ENCODE results near the gene LSM12.

Gene LSM12

DNA sequence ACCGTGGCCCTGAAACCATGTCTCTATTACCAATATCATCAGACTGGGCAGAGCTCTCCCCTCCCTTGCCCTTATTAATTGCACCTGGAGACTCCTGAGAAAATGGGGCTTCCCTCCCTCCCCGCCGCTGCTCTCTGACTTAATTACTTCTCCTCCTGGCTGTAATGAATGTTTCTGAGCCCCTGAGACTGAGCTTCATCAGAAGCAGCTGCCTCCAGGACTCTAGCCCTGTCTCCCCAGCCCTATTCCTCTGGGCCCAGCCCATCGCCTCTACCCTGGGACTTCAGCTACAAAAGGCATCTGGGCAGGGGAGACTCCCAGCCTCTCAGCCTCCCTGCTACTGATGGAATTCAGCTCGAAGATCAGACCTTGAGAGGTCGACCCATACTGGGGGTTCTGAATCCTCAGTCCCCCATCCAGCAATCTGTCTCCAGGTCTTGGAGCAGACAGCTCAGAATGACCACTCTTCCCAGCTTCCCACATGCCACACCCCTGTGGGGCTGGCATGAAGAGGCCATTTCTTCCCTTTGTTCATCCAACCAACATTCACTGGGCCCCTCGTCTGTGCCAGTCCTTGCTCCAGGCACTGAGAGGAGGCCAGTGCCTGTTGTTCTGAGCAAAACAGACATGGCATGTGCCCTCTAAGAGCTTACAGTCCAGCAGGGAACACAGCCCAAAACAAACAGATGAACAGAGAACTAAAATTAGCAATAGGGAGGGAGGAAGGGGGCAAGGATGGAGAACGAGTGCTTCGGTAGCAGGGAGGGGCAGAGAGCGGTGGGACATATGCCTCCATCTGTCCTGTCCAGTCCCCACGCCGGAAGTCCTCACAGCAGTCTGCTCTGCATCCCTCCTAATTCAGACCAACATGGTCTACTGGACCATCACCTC lies 79.1 kb downstream of the LSM12 start:
- DNase-seq (ENCODE audit: low spot score) = no peak
- in situ Hi-C loops (cut with MboI; ENCODE audit: low sequenced_read_pairs, unreplicated experiment) = no loop called here
- TF ChIP-seq, protein P1, sequence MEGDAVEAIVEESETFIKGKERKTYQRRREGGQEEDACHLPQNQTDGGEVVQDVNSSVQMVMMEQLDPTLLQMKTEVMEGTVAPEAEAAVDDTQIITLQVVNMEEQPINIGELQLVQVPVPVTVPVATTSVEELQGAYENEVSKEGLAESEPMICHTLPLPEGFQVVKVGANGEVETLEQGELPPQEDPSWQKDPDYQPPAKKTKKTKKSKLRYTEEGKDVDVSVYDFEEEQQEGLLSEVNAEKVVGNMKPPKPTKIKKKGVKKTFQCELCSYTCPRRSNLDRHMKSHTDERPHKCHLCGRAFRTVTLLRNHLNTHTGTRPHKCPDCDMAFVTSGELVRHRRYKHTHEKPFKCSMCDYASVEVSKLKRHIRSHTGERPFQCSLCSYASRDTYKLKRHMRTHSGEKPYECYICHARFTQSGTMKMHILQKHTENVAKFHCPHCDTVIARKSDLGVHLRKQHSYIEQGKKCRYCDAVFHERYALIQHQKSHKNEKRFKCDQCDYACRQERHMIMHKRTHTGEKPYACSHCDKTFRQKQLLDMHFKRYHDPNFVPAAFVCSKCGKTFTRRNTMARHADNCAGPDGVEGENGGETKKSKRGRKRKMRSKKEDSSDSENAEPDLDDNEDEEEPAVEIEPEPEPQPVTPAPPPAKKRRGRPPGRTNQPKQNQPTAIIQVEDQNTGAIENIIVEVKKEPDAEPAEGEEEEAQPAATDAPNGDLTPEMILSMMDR (IDR thresholded peaks at IDR 0.05; ENCODE audit: borderline replicate concordance, control extremely low read depth, extremely low read depth, insufficient read depth, missing control alignments) = no peak

DNA sequence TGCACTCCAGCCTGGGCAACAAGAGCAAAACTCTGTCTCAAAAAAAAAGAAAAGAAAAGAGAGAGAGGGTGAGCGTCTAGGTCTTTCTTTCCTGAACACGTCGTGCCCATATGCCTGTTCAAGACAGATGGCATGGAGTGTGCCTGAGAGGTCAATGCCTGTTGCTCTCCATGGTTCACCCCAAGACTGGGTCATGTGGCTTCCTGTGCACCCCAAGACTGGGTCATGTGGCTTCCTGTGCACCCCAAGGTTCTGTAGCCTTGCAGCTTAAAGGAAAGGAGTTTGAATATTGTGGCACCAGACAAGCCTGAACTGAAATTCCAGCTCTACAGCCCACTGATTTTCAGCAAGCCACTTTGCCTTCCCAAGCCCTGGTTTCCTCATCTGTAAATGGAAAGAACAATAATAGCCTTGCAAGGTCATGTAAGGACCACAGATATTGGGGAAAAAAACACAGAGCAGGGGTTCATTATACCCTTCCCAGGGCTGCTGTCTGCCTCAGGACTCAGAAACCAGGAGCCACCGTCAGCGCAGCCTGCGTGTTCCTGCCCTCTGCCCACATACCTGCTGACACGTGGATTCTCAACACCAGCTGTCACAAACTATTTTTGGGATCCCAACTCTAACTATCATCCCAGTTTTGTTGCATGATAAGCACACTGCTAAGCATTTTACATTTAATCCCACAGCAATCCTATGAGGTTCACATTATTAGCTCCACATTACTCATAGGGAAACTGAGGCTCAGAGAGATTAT lies 80.1 kb downstream of the LSM12 start:
- in situ Hi-C loops (cut with MboI; ENCODE audit: low sequenced_read_pairs, unreplicated experiment) = no loop called here
- TF ChIP-seq, protein P1 (IDR thresholded peaks at IDR 0.05; ENCODE audit: borderline replicate concordance, control extremely low read depth, extremely low read depth, insufficient read depth, missing control alignments) = no peak
- no peak for DNase-seq (ENCODE audit: low spot score)

DNA sequence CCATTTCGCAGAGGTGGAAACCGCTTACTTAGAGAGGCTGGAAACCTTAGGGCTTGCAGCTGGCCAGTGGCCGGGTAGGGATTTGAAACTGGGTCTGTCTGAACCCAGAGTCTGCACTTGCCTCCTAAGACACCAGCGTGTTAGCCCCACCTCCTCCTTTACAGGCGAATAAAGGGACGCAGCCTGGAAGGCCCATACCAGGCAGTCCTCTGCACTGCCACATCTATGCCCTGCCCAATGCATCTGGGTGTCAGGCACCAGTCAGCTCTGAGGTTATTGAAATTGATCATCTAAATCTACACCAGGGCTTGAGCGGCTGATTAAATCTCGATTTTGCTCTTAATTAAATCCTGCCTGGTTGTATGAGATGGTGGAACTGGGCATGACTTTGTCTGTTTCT lies 82.0 kb downstream of the LSM12 start:
- no peak for DNase-seq (ENCODE audit: low spot score)
- TF ChIP-seq, protein P1 (IDR thresholded peaks at IDR 0.05; ENCODE audit: borderline replicate concordance, control extremely low read depth, extremely low read depth, insufficient read depth, missing control alignments) = no peak
- in situ Hi-C loops (cut with MboI; ENCODE audit: low sequenced_read_pairs, unreplicated experiment) = no loop called here
